ENCODE data around the gene FAM50B.

Gene FAM50B

GRCh38 chr6:3867641-3868502 lies 18.7 kb downstream of the FAM50B start:
- no peak for TF ChIP-seq POLR2A (IDR thresholded peaks at IDR 0.05; ENCODE audit: low read depth, low read length)
- DNase-seq (ENCODE audit: insufficient read length, low spot score) (no peak), FAIRE-seq (no peak)

GRCh38 chr6:3868544-3868943 lies 19.4 kb downstream of the FAM50B start:
- no peak for TF ChIP-seq POLR2A (IDR thresholded peaks at IDR 0.05; ENCODE audit: low read depth, low read length)
- FAIRE-seq (no peak), DNase-seq (ENCODE audit: insufficient read length, low spot score) (no peak)

GRCh38 chr6:3869284-3869631 lies 20.1 kb downstream of the FAM50B start:
- FAIRE-seq = no peak
- DNase-seq (ENCODE audit: insufficient read length, low spot score) = no peak

GRCh38 chr6:3869632-3870527 lies 20.7 kb downstream of the FAM50B start:
- FAIRE-seq (no peak), DNase-seq (ENCODE audit: insufficient read length, low spot score) (no peak)
- no peak for TF ChIP-seq POLR2A (IDR thresholded peaks at IDR 0.05; ENCODE audit: low read depth, low read length)

More at GRCh38 chr6:3869284-3869631, 20.1 kb downstream of the FAM50B start:
- no peak for TF ChIP-seq POLR2A (IDR thresholded peaks at IDR 0.05; ENCODE audit: low read depth, low read length)

- no peak for TF ChIP-seq POLR2A (IDR thresholded peaks at IDR 0.05; ENCODE audit: low read depth, low read length)
- no peak for DNase-seq (ENCODE audit: insufficient read length, low spot score)
- FAIRE-seq = no peak
Observed at GRCh38 chr6:3870528-3870925, 21.4 kb downstream of the FAM50B start.

- no peak for TF ChIP-seq POLR2A (IDR thresholded peaks at IDR 0.05; ENCODE audit: low read depth, low read length)
- DNase-seq (ENCODE audit: insufficient read length, low spot score) = no peak
- FAIRE-seq = no peak
Observed at GRCh38 chr6:3871515-3871914, 22.3 kb downstream of the FAM50B start.

- FAIRE-seq (no peak), DNase-seq (ENCODE audit: insufficient read length, low spot score) (no peak)
- TF ChIP-seq POLR2A (IDR thresholded peaks at IDR 0.05; ENCODE audit: low read depth, low read length) = no peak
Observed at GRCh38 chr6:3871939-3872338, 22.8 kb downstream of the FAM50B start.

- no peak for DNase-seq (ENCODE audit: insufficient read length, low spot score)
- TF ChIP-seq POLR2A (IDR thresholded peaks at IDR 0.05; ENCODE audit: low read depth, low read length) = no peak
- FAIRE-seq = no peak
Observed at GRCh38 chr6:3872370-3872854, 23.2 kb downstream of the FAM50B start.

GRCh38 chr6:3873051-3873450 lies 23.9 kb downstream of the FAM50B start:
- FAIRE-seq = no peak

GRCh38 chr6:3874069-3874468 lies 24.9 kb downstream of the FAM50B start:
- TF ChIP-seq POLR2A (IDR thresholded peaks at IDR 0.05; ENCODE audit: low read depth, low read length) = no peak
- DNase-seq (ENCODE audit: insufficient read length, low spot score) (no peak), FAIRE-seq (no peak)

More at GRCh38 chr6:3873051-3873450, 23.9 kb downstream of the FAM50B start:
- TF ChIP-seq POLR2A (IDR thresholded peaks at IDR 0.05; ENCODE audit: low read depth, low read length) = no peak
- no peak for DNase-seq (ENCODE audit: insufficient read length, low spot score)

- no peak for TF ChIP-seq POLR2A (IDR thresholded peaks at IDR 0.05; ENCODE audit: low read depth, low read length)
- DNase-seq (ENCODE audit: insufficient read length, low spot score) (no peak), FAIRE-seq (no peak)
Observed at GRCh38 chr6:3875486-3875885, 26.3 kb downstream of the FAM50B start.

GRCh38 chr6:3876101-3876500 lies 26.9 kb downstream of the FAM50B start:
- FAIRE-seq (no peak), DNase-seq (ENCODE audit: insufficient read length, low spot score) (no peak)
- TF ChIP-seq POLR2A (IDR thresholded peaks at IDR 0.05; ENCODE audit: low read depth, low read length) = no peak

- TF ChIP-seq POLR2A (IDR thresholded peaks at IDR 0.05; ENCODE audit: low read depth, low read length) = no peak
- DNase-seq (ENCODE audit: insufficient read length, low spot score) (no peak), FAIRE-seq (no peak)
Observed at GRCh38 chr6:3876866-3877265, 27.7 kb downstream of the FAM50B start.

GRCh38 chr6:3878048-3878666 lies 29.0 kb downstream of the FAM50B start:
- FAIRE-seq (no peak), DNase-seq (ENCODE audit: insufficient read length, low spot score) (no peak)
- no peak for TF ChIP-seq POLR2A (IDR thresholded peaks at IDR 0.05; ENCODE audit: low read depth, low read length)
